ENCODE measurements around the gene FAM131A. TPM values are rescaled to one million over a fixed set of nuclear protein-coding genes. Genes with fewer than 3 reads are reported as not detected.
A peak's percentile ranks its signal among the peaks of the same experiment; 100 is the strongest.

Gene FAM131A, protein sequence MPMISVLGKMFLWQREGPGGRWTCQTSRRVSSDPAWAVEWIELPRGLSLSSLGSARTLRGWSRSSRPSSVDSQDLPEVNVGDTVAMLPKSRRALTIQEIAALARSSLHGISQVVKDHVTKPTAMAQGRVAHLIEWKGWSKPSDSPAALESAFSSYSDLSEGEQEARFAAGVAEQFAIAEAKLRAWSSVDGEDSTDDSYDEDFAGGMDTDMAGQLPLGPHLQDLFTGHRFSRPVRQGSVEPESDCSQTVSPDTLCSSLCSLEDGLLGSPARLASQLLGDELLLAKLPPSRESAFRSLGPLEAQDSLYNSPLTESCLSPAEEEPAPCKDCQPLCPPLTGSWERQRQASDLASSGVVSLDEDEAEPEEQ
- total RNA-seq = 25.2 and 43.9 TPM in 2 replicates

DNA sequence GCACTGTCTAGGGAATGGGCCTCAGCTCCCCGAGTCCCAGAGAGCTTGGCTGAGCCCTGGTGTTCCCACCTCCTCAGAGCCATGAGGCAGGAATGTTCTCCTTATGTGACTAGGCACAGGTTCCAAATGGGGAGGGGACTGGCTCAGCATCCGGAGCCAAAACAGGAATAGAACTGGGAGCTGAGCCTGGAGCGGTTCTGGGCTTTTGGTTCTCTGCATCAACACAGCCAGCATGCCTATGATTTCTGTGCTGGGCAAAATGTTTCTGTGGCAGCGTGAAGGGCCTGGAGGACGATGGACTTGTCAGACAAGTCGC, at the start of gene FAM131A:
Gene FAM131A (plus strand): TSS at position 202 of the 316 bp plus-strand sequence. CDS start 31 bp downstream, at position 233.
- DNase-seq (ENCODE audit: low read depth in 2 of 2) = peak in 1 of 2 donors; percentile 21

DNA sequence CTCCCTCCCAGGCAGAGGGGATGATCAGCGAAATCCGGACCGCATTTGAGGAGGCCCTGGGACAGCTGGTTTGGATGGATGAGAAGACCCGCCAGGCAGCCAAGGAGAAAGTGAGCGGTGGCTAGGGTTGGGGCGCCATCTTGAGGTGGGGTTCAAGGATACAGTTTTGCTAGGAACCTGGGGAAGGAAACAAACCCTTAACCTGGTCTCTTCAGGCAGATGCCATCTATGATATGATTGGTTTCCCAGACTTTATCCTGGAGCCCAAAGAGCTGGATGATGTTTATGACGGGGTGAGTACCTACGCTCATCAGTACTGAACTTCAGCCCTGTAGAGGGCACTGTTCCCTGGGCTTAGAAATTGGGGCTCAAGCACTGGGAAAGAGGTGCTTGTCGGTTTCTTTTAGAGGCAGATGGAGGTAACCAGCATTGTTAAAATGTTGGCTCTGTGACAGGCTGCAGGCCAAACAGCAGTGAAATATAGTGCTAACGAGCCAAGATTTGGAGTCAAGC, 47.9 kb upstream of the FAM131A start:
- peak; percentile 28 to 53 for DNase-seq (ENCODE audit: low read depth in 2 of 2)

DNA sequence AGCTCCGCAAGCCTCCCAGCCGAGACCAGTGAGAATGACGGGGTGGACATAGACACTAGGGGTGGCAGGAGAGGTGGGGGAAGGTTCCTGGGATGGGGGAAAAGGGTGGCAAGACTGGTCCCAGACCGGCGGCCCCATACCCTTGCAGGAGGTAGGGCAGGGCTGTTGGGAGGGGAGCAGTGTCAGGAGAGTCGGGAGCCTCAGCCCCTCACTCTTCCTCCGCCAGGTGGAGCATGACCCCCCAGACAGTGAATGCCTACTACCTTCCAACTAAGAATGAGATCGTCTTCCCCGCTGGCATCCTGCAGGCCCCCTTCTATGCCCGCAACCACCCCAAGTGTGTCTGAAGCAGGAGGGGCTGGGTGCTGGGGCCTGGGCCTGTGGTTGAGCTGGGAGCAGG, 47.1 kb upstream of the FAM131A start:
- no peak for DNase-seq (ENCODE audit: low read depth in 2 of 2)

DNA sequence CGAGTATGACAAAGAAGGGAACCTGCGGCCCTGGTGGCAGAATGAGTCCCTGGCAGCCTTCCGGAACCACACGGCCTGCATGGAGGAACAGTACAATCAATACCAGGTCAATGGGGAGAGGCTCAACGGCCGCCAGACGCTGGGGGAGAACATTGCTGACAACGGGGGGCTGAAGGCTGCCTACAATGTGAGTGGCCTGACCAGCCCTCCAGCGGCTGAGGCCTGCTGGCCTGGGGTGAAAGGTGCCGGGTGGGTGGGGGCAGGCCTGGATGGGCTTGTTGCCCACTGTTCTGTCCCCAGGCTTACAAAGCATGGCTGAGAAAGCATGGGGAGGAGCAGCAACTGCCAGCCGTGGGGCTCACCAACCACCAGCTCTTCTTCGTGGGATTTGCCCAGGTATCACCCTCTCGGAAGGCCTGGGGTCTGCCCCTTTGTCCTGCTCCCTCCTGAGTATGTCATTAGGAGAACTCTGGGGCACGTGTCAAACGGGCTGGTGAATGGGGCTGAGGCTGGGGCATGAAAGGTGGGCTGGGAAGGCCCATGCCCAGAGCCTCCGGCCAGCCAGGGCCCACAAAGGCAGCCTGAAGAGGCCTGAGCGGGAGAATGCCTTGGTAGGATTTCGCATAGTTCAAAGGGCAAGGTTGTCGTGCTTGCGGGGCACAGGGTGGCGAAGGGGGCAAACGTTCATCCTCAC, 46.2 kb upstream of the FAM131A start:
- no peak for DNase-seq (ENCODE audit: low read depth in 2 of 2)

DNA sequence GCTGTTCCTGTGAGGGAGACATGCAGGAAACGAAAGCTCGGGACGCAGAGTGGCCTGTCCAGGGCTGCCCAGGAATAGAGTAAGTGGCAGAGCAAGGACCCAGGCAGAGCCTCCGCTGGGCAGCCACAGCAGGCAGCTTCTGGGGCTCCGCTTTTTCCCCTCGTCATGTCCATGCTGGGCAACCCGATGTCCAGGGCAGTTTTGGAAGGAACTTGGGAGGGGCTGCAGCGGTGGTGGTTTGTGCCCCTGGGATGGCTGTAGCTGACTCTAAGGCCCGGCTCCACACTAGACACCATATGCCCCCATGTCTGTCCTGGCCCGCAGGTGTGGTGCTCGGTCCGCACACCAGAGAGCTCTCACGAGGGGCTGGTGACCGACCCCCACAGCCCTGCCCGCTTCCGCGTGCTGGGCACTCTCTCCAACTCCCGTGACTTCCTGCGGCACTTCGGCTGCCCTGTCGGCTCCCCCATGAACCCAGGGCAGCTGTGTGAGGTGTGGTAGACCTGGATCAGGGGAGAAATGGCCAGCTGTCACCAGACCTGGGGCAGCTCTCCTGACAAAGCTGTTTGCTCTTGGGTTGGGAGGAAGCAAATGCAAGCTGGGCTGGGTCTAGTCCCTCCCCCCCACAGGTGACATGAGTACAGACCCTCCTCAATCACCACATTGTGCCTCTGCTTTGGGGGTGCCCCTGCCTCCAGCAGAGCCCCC, 45.5 kb upstream of the FAM131A start:
- DNase-seq (ENCODE audit: low read depth in 2 of 2) = no peak

DNA sequence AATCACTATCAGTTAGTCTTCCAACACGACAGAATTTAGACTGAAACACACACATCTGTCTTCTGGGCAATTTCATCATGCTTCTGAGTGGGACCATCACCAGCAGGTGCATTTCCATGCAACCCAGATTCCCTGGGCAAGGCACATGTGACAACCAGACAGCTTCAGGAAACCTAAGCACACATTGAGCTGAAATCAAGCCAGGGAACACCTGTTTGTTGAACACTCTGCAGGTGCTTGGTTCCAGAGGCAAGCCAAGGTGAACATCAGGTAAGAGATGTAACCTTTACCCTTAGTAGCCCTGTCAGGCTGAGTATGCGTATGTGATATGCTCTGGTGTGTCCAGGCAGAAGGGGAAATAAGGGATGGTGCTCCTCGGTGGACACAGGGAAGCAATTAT, 41.6 kb upstream of the FAM131A start:
- DNase-seq (ENCODE audit: low read depth in 2 of 2) = no peak

DNA sequence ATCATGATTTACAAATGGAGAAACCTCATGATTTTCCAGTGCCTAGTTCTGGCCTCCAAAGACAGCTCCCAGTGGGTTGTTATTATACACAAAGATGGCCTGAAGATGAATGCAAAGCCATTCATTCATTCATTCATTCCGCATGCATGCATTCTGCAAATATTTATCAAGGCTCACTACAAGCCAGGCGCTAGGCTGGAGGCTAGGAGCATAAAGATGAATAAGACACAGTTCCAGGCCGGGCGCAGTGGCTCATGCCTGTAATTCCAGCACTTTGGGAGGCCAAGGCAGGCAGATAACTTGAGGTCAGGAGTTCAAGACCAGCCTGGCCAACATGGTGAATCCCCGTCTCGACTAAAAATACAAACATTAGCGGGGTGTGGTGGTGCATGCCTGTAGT, 40.8 kb upstream of the FAM131A start:
- DNase-seq (ENCODE audit: low read depth in 2 of 2) = no peak

DNA sequence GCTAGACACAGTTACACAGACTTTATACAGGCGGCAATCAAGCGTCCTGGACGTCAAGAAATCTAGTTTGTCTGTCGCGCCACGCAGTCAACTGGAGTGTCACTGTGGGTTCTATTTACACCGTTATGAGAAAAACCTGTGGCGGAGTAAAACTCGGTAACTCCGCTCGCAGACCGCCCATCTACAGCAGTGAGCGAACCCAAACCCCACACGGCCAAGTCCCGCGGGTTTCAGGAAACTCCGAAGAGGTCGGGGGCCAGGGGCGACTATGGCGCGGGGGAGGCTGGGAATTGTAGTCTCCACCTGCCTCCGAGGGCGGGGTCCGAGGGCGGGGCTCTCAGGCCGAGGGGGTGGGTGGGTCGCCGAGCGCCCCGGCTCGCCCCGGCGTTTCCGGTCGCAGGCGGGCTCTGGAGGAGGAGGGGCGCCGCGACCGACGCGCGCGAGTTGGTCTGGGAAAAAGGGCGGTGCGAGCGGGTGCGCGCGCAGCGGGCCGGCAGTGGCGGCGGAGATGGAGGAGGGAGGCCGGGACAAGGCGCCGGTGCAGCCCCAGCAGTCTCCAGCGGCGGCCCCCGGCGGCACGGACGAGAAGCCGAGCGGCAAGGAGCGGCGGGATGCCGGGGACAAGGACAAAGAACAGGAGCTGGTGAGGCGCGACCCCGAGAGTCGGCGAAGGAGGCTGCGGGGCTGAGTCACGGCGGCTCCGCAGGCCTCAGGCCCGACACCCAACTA, 38.5 kb upstream of the FAM131A start, which contains the start of gene PSMD2:
Gene PSMD2 (plus strand): TSS at position 483 of the 729 bp plus-strand sequence. CDS start 26 bp downstream, at position 509.
- peak; percentile 90 to 97 for DNase-seq (ENCODE audit: low read depth in 2 of 2)

DNA sequence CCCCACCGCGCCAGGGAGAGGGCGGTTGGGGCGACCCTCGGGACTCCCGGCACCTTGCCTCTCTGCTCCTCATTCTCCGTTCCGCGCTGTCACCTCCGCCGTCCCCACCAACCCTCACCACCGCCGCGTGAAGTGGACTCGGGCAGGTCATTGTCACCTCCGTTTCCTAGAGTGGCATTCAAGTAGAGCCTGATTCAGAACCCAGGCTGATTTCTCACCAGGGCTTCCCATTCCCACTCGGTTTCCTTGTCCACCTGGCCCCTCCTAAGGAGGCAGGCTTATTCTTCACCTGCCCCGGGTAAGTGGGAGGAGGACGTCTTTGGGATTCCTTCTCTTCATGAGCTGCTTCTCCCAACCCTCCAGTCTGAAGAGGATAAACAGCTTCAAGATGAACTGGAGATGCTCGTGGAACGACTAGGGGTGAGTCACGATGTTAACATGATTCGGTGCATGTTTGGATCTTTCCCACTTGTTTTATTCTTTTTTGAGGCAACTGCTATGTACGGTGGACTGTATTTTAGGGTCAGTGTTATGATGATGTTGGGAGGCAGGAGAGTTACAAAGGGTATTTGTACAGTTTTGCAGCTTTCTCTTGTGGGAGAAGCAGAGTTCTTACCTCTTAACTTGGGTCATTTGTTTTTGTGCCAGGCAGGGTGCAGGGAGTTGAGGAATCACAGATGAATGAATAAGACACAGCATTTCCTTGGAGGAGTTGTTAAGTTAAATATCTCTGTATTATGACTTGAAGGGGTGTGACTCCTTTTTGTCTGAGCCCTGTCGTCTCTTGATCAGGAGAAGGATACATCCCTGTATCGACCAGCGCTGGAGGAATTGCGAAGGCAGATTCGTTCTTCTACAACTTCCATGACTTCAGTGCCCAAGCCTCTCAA, 37.7 kb upstream of the FAM131A start:
- peak in 1 of 2 donors; percentile 43 for DNase-seq (ENCODE audit: low read depth in 2 of 2)

DNA sequence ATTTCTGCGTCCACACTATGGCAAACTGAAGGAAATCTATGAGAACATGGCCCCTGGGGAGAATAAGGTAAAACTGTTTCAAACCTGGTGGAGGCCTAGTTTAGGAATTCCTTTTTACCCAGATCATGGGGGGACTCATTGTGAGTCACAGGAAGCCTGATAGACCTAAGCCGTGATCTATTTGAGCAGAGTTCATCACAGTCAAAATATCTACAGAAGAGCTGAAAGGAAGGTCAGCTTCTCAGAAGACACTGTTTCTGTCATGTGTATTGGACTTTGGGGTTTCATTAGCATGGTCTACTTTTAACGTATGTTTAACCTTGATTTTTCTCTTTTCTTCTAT, 37.1 kb upstream of the FAM131A start:
- DNase-seq (ENCODE audit: low read depth in 2 of 2) = peak in 1 of 2 donors; percentile 63

DNA sequence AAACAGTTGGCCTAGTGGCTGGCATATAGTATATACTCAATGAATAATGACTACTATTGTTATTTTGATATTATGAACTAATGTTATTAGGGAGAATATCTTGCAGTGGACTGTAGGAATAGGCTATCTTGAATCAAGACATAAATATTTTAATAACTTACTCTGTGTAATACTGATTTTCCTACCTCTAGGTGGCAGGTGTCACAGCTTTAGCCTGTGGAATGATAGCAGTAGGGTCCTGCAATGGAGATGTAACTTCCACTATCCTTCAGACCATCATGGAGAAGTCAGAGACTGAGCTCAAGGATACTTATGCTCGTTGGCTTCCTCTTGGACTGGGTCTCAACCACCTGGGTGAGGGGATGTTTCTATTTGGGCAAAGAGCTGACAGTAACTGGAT, 31.8 kb upstream of the FAM131A start:
- peak in 1 of 2 donors; percentile 49 for DNase-seq (ENCODE audit: low read depth in 2 of 2)

DNA sequence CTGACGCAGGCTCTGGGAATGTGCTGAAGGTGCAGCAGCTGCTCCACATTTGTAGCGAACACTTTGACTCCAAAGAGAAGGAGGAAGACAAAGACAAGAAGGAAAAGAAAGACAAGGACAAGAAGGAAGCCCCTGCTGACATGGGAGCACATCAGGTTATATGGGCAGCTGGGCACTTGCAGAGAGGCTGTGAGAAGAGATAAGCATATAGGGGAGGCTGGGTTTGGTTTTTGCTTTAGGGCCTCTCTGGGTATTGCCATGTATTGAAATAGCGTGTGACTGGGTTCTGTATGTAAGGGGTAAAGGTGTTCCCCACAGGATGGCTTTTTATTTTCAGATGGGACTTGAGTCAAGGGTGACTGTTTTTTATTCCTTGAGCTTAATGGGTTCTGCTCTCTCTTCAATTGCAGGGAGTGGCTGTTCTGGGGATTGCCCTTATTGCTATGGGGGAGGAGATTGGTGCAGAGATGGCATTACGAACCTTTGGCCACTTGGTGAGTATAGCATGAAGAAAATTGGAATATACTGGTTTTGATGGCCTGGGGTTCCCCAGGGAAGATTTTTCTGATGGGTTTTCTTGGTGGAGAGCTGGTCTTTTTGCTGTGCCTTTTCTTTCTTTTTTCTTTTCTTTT, 30.9 kb upstream of the FAM131A start:
- no peak for DNase-seq (ENCODE audit: low read depth in 2 of 2)

DNA sequence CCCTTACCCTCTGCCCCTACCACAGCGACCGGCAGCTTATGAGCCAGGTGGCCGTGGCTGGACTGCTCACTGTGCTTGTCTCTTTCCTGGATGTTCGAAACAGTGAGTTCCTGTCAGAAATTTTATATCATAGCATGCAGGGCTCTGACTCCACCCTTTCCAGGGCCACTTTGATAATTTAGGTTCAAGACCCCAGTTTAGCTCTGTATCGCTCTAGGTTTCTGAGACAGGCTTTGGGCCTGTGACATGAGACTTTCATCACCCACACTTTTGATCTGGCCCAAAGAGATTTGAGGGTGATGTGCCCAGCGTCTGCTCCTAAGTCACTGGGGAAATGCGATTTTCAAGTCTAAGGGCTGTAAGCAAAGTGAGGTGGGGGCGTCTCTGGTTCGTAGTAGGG, 29.5 kb upstream of the FAM131A start:
- DNase-seq (ENCODE audit: low read depth in 2 of 2) = no peak

DNA sequence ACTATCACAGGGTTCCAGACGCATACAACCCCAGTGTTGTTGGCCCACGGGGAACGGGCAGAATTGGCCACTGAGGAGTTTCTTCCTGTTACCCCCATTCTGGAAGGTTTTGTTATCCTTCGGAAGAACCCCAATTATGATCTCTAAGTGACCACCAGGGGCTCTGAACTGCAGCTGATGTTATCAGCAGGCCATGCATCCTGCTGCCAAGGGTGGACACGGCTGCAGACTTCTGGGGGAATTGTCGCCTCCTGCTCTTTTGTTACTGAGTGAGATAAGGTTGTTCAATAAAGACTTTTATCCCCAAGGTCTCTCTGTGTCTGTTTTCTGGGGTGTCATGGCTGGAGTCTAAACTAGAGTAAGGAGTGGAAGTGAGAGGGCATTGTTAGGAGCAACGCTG, 28.7 kb upstream of the FAM131A start:
- no peak for DNase-seq (ENCODE audit: low read depth in 2 of 2)

DNA sequence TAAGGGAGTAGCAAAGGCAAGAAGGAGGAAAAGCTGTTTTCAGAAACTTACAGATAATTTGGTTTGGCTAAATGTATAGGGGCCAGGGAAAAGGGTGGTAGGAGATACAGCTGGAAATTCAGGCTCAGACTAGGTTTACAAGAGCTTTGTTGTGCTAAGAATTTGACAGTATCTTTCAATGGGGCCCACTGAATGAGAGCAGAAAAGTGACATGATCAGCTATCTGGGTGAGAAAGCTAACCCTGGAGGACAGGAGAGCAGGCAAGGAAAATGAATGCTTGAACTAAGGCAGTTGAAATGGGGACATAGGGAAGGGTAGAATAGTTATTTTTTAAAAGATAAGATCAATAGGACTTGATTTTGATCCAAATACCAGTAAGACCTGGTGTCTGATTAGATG, 25.8 kb upstream of the FAM131A start:
- DNase-seq (ENCODE audit: low read depth in 2 of 2) = no peak

DNA sequence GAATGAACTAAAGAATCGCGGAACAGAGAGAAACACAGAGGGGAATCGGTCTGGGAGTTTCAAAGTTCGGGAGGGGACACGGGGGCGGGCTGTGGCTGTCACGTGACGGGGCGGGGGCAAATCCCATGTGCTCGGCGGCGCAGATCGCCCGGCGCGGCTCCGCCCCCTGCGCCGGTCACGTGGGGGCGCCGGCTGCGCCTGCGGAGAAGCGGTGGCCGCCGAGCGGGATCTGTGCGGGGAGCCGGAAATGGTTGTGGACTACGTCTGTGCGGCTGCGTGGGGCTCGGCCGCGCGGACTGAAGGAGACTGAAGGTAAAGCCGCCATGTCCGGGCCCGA, 23.1 kb upstream of the FAM131A start, which contains the start of gene EIF4G1:
Gene EIF4G1 (plus strand): TSS at position 244 of the 337 bp plus-strand sequence. CDS start 1,191 bp downstream, outside the sequence.
- peak; percentile 85 to 96 for DNase-seq (ENCODE audit: low read depth in 2 of 2)

DNA sequence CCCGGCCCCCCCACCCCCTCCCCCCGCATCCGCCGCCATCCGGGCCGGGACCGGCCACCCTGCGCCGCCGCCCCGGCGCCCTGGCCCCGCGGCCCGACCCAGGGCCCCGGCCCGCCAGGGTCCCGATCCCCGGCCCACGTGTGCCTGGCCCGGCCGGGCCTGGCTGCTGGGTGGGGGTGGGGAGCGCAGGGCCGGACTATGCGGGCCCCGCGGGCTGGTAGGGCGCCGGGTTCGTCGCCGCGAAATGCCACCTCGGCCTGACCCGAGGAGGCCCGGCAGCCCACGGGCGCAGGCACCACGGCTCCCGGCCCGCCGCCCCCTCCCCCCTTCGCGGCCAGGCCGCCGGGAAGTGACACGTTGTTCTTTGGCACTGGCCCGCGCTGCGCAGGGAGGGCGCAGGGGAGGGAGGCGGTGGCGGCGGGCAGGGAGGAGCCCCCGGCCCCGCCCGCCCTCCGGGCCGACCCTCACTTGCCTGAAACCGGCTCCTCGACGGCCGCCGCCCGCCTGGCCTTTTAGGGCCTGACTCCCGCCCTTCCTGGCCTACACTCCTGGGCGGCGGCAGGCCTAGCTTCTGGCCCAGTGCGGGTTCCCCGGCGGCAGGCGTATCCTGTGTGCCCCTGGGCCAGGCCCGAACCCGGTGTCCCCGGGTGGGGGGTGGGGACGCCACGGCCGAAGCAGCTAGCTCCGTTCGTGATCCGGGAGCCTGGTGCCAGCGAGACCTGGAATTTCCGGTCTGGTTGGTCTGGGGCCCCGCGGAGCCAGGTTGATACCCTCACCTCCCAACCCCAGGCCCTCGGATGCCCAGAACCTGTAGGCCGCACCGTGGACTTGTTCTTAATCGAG, 22.5 kb upstream of the FAM131A start:
- DNase-seq (ENCODE audit: low read depth in 2 of 2) = peak in 1 of 2 donors; percentile 90

DNA sequence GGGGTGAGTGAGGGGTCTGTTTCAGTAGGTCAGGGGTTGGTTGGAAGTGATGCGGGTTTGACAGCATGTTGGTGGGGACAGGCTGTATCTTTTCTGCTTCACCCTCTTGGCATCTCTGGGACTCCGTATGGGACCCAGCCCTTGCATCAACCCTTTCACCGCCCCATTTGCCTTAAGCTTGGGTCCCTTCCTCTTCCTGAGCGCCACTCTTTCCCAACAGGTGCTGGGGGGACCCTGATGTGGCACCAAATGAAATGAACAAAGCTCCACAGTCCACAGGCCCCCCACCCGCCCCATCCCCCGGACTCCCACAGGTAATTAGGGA, 21.9 kb upstream of the FAM131A start:
- no peak for DNase-seq (ENCODE audit: low read depth in 2 of 2)

All from dermis microvascular lymphatic vessel endothelial cell (primary cell).